Transverse colon (tissue), 4 donors: ENCODE measurements around the gene SPIN1.

ENCODE experiments used
- EP300 ChIP-seq: sonication (generic); formaldehyde crosslinking; IDR thresholded peaks from one replicate; pipeline ENCODE4 v1.6.1; 2017; ENCODE audit warnings: antibody characterized with exemption, low read depth
- POLR2A ChIP-seq: fragments of 450-650 bp; IDR thresholded peaks from one replicate; pipeline ENCODE4 v1.6.1; 2016; ENCODE audit warnings: antibody characterized with exemption, mild to moderate bottlenecking, moderate library complexity
- POLR2AphosphoS5 ChIP-seq, 3 donors: sonication (generic); formaldehyde crosslinking; IDR thresholded peaks; one replicate each; pipeline ENCODE4 v1.6.1; 2016; ENCODE audit warnings: antibody characterized with exemption in 3 of 3
- TF ChIP-seq, protein P1 (sequence below), 5 experiments: fragments of 200-600 bp in 3 of 5; fragments of 450-650 bp in 2 of 5; sonication (generic) in 3 of 5; IDR thresholded peaks; 1 replicate in 2 of 5; 2 replicates in 3 of 5; pipeline ENCODE4 v1.5.1; 2016 to 2017; ENCODE audit warnings: antibody characterized with exemption in 5 of 5, inconsistent platforms in 3 of 5, mild to moderate bottlenecking in 2 of 5, moderate library complexity in 1 of 5

DNA sequence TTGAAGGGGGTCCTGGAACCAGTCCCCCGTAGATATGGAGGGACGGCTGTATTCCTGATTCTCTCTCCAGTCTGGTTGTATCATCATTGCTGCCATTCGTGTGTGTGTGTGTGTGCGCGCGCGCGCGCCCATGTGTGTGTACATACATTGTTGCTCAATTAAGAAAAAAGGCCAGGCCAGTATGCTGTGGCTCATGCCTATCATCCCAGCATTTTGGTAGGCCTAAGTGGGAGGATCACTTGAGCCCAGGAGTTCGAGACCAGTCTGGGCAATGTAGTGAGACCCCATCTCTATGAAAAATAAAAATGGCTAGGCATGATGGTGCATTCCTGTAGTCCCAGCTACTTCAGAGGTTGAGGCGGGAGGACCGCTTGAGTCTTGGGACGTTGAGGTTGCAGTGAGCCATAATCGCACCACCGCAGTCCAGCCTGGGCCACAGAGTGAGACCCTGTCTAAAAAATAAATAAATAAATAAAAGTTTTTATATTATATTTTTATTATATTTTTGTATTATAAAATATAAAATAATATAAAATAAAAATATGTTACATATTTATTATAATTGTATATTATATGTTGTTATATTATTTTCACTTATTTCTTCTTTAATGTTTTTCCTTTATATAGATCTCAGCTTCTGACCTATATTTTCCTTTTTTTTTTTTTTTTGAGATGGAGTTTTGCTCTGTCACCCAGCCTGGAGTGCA is 53.2 kb downstream of the SPIN1 start:
- TF ChIP-seq, protein P1, sequence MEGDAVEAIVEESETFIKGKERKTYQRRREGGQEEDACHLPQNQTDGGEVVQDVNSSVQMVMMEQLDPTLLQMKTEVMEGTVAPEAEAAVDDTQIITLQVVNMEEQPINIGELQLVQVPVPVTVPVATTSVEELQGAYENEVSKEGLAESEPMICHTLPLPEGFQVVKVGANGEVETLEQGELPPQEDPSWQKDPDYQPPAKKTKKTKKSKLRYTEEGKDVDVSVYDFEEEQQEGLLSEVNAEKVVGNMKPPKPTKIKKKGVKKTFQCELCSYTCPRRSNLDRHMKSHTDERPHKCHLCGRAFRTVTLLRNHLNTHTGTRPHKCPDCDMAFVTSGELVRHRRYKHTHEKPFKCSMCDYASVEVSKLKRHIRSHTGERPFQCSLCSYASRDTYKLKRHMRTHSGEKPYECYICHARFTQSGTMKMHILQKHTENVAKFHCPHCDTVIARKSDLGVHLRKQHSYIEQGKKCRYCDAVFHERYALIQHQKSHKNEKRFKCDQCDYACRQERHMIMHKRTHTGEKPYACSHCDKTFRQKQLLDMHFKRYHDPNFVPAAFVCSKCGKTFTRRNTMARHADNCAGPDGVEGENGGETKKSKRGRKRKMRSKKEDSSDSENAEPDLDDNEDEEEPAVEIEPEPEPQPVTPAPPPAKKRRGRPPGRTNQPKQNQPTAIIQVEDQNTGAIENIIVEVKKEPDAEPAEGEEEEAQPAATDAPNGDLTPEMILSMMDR (IDR thresholded peaks at IDR 0.05) = no peak
- no peak for TF ChIP-seq EP300
- no peak for TF ChIP-seq POLR2A
- TF ChIP-seq POLR2AphosphoS5 (IDR thresholded peaks at IDR 0.05) = no peak
